Measurements from ENCODE around the gene KRTAP23-1.

KRTAP23-1 gene, protein sequence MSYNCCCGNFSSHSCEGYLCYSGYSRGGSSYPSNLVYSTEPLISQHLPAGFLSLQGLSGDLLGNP
- total RNA-seq, result 0 reads per million in 2 experiments

DNA sequence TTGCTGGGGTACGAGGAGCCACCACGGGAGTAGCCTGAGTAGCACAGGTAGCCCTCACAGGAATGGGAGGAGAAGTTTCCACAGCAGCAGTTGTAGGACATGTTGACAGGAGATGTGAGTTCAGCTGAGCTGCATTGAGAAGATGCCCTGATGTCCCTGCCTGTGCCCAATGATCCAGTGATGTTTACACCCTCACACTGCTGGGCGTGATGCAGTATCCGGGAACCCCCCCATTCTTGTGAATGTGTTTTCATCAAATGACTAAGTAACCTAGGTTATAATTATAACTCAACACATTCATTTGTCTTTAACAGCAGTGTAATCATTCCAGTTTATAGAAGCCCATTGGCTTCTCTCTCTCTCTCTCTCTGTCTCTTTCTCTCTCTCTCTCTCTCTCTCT lies at the start of gene KRTAP23-1:
Gene KRTAP23-1, minus strand, starts transcription at position 101 of the 400 bp plus-strand sequence. Its CDS starts 0 bp downstream, at position 101.
- DNase-seq (ENCODE audit: low read depth), result no peak

DNA sequence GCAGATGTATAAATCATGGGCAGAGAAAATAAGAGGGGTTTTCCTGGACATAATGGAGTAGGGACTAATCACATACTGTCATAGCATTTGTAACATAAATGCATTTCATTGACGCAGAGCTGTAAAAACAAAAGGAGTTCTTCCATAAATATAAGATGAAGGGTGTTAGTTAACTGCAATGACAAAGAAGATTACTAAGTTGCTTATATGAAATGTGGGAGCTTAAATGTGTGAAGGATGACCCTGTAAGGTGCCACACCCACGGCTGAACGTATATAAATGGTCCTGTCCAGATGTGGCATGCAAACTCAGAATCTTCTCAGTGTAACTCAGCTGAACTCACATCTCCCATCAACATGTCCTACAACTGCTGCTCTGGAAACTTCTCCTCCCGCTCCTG lies 47.3 kb upstream of the KRTAP23-1 start, which contains the start of gene KRTAP13-1:
Gene KRTAP13-1, plus strand, starts transcription at position 301 of the 400 bp plus-strand sequence. Its CDS starts 56 bp downstream, at position 357.
- DNase-seq (ENCODE audit: low read depth), result no peak

DNA sequence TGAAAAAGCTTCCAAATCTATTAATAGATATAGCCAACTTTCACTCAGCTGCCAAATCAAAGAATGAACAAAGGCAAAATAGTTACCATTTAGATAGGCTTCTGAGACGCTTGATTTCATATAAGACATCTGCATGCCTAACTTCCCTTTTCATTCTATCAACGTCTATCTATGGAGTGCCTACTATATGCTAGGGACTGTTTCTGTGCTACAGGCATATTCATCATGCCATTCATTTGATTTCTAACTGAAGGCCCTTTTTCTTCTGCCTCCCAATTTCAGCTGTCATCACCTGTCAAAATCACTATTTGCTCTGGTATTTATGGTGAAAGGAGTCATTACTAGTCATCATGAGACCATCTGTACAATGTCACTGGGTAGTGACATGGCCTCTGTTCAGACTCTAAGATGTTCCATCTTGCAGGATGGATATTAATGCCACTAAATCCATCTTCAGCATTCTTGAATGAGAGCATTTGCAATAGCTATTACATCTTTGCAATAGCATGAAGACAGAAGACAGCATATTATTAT lies 43.2 kb upstream of the KRTAP23-1 start:
- DNase-seq (ENCODE audit: low read depth), result no peak

DNA sequence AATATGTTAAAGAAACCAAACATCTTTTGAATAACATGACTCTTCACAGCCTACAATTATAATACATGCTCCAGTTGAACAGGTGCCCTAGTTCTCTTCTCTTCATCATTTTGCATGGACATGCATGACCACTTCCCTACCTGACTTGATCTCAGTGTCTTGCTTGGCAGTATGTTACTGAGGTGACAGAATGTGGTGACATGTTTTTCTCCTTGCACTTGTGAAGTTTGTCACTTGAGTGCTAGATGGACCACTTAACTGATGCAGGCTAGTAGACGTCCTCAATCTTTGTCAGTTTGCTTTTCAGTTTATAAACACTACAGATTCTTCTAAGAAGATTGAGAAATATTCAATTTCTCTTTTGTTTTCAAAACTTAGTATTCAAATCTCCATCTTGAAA lies 33.8 kb upstream of the KRTAP23-1 start:
- no peak for DNase-seq (ENCODE audit: low read depth)

DNA sequence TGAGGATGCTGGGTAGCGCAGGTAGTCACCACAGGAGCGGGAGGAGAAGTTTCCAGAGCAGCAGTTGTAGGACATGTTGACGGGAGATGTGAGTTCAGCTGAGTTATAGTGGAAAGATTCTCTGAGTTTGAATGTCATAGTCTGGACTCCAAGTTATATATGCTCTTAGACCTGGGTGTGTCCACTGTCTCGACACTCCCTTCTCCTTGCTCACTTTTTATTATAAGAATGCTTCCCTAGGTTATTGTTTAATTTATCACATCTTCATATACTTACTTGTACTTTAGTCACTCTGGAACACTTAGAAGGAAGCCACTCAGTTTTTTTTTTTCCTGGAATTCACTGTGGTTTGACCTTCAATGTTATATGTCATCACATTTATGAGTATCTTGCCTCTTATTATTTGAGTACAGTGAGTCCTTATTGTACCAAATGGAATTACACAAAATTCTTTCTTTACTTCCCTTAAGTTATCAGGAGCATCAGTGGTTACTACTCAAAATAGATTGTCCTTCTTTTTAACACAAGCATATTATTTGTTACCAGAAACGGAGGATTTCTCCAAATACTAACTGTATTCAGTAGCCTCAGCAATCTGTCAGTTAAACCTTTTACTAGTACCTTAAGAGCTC lies 23.8 kb upstream of the KRTAP23-1 start, which contains the start of gene KRTAP13-2:
Gene KRTAP13-2, minus strand, starts transcription at position 133 of the 632 bp plus-strand sequence. Its CDS starts 58 bp downstream, at position 75.
- no peak for DNase-seq (ENCODE audit: low read depth)

DNA sequence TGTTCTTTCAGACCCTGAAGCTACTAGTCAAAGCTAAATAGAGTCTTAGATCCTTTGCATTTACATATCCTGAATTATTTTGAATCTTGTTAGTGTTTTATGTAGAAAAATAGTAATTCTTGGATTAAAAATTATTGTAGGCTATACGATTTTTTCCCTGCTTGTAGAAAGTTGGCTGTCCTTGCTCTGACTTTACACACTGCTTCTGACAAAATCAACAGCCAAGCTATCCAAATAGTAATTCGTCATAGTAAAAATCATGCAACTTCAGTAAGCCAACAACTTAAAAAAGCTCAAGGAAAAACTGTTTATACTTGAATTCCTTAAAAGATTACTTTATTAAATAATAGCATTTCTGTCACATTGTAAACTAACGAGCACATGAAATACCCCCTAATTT lies 7.5 kb upstream of the KRTAP23-1 start:
- DNase-seq (ENCODE audit: low read depth), result no peak

DNA sequence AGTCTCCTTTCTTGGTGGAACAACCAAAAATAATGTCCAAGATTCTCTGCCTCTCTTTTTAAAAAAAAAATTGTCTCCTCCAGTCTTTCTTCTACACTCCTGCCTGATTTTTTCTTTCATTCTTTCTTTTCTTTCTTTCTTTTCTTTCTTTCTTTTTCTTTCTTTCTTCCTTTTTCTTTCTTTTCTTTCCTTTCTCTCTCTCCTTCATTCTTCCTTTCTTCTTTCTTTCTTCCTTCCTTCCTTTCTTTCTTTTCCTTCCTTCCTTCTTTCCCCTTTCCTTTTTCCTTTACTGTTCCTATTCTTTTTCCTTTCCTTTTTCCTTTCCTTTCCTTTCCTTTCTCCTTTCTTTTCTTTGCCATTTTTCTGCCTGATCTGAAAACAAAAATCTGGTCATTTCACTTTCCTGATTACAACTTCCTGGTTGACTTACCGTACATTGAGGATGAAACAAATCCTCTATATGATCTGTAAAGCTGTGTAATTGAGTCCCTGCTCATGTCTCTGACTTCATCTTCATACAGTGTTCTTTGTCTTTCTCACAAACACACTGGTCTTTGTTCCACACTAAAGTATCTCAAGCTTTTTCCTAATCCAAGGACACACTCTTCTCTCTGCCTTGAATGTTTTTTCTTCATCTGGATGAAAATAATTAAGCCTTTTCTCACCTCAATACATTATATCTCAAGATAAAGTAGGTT lies 6.1 kb upstream of the KRTAP23-1 start:
- no peak for DNase-seq (ENCODE audit: low read depth)

DNA sequence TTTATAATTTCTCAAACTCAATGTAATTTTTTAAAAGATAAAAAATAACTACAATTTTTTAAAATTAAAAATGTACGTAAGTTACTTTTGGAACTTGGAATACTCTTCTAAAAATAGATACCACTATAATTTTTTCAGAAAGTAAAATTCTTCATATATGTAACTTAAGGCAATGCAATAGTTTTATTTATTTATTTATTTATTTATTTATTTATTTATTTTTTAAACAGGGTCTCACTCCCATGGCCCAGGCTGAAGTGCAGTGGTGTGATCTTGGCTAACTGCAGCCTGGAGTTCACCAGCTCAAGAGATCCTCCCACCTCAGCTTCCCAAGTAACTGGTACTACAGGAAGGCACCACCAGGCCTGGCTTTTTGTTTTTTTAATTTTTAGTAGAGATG lies 3.1 kb upstream of the KRTAP23-1 start:
- no peak for DNase-seq (ENCODE audit: low read depth)

DNA sequence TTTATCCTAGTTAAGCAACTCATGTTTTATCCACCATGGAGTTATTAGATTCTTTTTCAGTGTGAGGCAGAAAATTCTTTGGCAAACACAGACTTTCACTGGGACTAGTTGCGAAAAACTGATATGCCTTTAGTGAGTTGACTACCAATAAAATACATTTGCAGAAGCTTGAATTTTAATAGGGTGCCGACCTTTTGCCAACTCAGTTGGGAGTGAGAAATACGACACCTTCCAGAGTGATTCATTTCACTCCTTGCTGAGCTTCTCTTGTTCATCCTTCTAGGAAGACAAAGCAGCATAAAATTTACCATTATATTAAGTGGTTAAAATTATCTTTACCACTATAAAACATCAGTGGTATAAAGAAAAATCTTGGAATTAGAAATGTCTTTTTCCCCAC lies 1.2 kb upstream of the KRTAP23-1 start:
- DNase-seq (ENCODE audit: low read depth), result no peak

DNA sequence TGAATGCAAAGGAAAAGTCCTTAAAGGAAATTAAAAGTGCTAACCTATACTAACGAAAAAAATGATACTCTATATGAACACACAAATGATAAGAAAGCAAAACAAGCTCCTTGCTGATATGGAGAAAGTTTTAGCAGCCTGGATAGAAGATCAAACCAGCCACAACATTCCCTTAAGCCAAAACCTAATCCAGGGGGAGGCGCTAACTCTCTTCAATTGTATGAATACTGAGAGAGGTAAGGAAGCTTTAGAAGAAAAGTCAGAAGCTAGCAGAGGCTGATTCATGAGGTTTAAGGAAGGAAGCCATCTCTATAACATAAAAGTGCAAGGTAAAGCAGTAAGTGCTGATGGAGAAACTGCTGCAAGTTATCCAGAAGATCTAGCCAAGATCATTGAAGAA lies 3.4 kb downstream of the KRTAP23-1 start:
- DNase-seq (ENCODE audit: low read depth), result no peak

DNA sequence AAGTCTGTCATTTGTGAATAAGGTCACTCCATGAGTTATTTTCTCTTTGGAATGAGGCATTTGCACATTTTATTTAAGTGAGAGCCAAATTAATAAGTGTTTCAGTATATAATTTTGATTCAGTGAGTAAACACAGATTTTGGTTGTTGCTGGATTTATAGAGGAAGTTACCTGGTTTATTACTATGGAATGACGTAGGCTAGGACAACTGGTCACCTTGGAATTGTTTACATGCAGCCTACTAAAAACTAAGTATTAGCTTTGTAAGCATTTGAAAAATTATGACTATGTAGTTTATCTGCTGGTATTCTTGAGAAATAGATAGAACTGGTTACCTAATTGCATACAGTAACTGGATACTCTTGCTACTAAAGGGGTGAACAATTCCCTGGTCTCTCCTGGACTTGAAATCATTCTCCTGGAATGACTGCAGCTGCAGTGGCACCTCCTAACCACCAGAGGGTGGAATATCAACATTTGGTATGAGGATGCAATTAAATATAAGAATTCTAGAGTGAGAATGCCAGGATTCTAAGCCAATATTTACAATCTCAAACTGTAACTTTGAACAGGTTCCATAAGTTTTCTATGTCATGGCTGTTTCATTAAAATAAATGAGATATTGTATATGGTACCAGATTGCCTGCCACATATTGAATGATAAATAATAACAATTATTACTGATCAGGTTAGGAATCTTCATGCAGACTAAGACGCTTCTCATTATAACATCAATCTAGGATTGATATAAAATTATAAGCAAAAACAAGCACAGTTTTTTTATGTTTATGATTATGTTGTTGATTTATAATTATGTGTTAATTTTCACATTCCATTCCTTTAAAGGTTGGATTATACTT lies 7.5 kb downstream of the KRTAP23-1 start:
- DNase-seq (ENCODE audit: low read depth), result peak; percentile 5

DNA sequence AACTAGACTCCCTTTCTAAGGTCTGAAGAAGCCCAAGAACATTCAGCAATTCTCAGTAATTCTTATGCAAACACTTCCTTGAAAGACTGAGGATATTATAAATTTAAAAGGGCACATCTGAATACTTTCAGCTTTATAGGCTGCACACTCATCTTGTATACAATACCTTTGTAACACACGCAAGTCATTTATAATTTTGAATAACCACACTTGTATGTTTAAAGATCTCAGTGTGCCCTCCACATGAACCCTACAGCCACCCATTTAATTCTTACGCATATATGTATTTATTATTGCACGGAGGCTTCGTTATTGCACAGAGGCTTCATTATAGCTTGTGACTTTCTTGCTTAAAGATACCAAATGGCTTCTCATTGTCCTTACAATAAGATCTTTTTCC lies 9.7 kb downstream of the KRTAP23-1 start:
- DNase-seq (ENCODE audit: low read depth), result no peak

DNA sequence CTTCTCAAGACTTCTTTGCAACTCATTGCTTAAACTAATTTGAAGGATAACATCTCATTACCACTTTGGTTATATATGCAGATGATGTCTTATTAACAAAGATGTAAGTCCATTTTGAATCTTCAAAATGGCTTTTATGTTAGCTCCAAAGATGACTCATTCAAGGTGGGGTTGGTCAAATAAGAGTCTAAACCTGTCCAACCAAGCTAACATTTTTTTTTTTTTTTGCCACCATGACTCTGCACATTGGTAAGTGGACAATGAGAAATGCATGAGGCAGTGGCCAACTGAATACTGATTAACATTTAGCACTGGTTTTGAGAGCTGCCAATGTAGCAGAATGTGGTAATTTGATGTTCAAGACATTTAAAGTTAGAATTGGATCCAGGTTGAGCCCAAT lies 10.6 kb downstream of the KRTAP23-1 start:
- no peak for DNase-seq (ENCODE audit: low read depth)

DNA sequence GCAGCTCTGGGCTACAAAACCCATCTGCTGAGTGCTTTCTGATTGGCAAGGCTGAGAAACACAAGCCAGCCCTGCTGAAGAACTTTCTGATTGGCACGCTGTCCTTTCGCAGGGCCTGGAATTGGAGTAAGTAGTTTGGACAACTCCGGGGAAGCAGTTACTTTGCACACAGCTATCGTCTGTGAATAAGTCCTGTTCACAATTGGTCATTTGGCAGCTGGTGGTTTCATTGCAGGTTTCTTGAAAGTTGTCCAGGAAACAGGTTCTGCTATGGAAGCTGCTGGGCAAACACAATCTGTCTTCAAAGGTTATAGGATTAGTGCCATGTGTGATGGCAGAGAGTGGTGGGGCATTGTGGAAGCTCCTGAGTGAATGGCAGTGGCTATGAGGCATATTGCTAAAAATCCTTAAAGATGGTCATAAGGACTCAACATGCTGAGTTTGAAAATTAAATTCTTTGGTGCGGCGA lies 11.1 kb downstream of the KRTAP23-1 start, which contains the start of gene KRTAP27-1:
Gene KRTAP27-1, minus strand, starts transcription at position 419 of the 469 bp plus-strand sequence. Its CDS starts 26 bp downstream, at position 393.
- DNase-seq (ENCODE audit: low read depth), result no peak

DNA sequence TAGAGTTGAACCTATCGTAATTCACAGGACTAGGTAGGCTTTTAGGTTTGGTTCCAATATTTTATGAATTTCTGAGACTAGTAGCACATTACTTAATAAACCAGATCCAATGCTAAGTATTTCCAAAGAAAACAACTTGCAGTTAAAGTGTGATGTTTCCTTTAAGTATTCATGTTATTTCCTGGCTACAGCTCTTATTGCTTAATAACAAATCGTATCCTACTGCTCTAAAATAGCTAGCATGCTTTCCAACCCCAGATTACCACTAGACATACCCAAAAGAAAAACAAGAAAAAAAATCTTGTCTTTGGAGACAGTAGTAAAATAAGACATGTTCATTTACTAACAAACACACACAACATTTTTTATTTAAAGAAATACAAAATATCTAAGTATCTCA lies 11.8 kb downstream of the KRTAP23-1 start:
- DNase-seq (ENCODE audit: low read depth), result no peak

DNA sequence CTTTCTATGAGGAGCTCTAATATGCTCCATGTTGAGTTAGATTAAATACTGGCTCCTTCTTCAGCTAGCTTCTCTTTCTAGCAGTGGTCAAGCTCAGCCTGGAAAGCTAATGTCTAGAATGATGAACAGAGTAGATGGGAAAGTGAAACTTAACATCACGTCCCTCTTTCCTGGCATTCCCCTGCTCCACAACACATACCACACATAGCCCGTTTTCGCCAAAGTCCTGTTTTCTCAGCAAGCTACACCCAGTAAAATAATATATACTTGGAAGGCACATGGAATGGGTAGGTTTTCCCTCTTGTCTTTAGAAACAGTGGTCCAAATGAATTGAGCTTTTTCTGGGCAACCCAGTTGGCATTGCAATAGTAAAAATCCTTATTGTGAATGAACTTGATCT lies 14.7 kb downstream of the KRTAP23-1 start:
- no peak for DNase-seq (ENCODE audit: low read depth)

DNA sequence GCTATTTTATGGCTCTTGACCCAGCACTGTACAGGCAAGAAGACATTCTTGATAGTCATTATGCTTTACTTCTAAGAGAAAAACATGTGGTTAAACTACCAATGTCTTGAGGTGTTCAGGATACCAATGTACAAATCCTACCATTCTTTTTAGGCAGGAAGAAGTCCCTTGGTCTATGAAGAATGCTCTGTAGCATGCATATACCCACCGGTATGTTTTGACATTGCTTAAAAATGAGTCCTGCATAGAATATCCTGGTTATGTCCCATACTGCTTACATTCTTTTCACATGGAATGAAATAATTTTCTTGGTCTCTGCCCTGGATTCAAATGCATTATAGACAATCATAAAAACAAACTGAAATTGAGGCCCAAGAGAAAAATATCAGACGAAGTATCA lies 15.7 kb downstream of the KRTAP23-1 start:
- no peak for DNase-seq (ENCODE audit: low read depth)

DNA sequence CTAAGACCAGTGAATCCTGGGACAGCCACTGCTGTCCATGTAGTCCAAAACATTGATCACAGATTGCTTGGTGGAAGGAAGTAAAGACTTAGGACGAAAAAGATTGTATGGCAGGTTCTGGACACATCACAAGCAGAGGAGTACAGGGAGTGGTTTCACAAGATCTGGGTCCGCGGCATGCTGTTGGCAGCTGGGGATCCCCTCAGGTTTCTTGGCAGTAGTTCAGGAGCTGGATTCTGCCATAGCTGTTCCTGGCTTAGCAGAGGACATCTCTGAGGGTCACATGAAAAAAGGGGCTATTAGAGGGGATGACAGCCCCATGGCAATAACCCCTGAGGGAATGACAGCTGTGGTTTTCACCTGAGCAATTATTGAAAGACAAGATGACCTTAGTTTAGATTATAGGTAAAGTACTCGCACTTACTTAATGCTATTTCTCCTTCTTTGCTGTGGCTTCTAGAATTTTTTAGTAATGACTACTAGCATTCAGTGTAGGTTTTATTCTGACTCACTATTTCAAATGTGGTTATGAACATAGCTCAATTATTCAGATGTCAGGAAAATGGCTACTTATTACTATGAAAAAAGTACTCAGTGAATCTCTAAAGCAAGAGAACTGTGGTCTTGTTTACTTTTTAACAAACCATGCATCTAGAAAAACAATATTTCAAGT lies 19.1 kb downstream of the KRTAP23-1 start:
- DNase-seq (ENCODE audit: low read depth), result no peak

DNA sequence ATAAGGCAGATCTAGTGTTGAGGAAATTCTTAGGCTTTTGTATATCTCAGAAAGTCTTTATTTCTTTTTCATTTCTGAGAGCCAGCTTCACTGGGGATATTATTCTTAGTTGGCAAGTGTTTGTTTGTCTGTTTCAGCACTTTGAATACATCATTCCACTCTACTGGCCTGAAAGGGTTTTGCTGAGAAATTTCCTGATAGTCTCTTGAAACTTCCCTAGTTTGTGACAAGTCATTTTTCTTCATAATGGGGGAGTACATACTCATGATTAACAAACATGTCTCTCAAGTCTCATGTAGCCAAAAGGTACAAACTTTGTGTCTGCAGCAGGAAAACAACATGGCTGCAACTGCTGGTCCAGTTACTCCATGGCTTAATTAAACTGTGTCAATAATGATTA lies 22.0 kb downstream of the KRTAP23-1 start:
- DNase-seq (ENCODE audit: low read depth), result no peak

DNA sequence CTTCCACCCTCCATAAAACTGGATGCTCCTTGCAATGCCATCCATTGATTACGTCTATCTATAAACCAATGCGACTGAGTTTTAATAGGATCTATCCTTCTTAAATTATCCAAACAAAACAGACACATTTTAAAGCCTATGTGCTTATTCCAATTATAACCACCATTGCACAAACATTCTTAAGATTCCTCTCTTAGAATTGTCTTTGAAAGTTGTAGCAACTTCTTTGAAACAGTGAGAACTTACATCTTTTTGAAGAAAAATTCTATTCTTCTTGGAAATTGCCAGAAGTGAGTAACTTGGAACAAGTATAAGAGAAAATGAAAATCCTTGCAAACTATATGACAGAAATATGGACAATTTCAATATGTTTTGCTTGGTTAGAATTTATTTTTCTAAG lies 28.2 kb downstream of the KRTAP23-1 start, which contains the start of gene KRTAP26-1:
Gene KRTAP26-1, minus strand, starts transcription at position 101 of the 400 bp plus-strand sequence. CDS start 280 bp downstream, outside the sequence.
- DNase-seq (ENCODE audit: low read depth), result no peak

DNA sequence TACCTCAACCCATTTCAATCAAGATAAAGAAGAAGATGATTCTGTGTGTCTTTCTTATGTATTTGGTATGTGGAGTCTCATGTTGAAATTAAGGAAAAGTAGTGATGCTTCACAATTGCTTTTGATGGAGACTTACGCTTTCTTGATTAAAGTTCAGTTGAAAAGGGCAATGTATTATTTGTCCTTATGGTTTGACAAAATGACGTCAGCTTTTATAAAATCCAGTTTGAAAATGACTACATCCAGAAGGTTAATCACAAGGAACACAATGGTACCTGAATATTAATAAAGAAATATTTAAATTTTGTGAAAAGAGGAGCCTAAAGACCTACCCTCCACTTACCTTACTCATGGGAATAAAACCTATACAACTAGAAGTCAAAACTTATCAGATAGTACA lies 32.7 kb downstream of the KRTAP23-1 start:
- no peak for DNase-seq (ENCODE audit: low read depth)

Measured in T follicular helper cell (primary cell).